ENCODE data around the gene POC1A. TPM values are rescaled to one million over a fixed set of nuclear protein-coding genes. Genes with fewer than 3 reads are reported as not detected.
"Not testable (repeated sequence)": the region's sequence is repeated elsewhere in the genome, so short reads cannot be mapped to it uniquely, and the experiment has no call there.

POC1A gene
- total RNA-seq, 2 experiments from 2014 or later = 23.4 to 26.1 TPM

- Mint-ChIP-seq H3K36me3 (ENCODE audit: low read depth) (peaks cover 34% of the 10 kb centered on the region), H3K4me3 (no peak overlapping the region), H3K27ac (peak overlapping the region; percentile 95), H3K9me3 (ENCODE audit: low read depth) (no peaks in the 10 kb centered on the region), H3K27me3 (no peaks in the 10 kb centered on the region), H3K4me1 (peaks cover 52% of the 10 kb centered on the region)
- DNase-seq = no peak
- no peak for ATAC-seq
- POLR2A ChIA-PET = interaction anchor here (0.6 to 0.9 kb wide), 2 partner anchors 78 to 1441 kb away, joined by 3 to 4 read pairs; partner anchors contain the start of gene ABHD14B
- CTCF ChIA-PET = interaction anchor here (0.5 to 1.1 kb wide), 5 partner anchors 19 to 206 kb away, joined by 3 to 4 read pairs (median 3); no protein-coding TSS in a partner anchor
- intact Hi-C loops (cut with DNase I, micrococcal nuclease) = loop anchor here in 1 of 2 experiments (5.0 kb wide), 1 partner anchor 91 kb away; no protein-coding TSS in a partner anchor
Measured at GRCh38 chr3:52051444-52051843, 102.8 kb downstream of the POC1A start.

DNA sequence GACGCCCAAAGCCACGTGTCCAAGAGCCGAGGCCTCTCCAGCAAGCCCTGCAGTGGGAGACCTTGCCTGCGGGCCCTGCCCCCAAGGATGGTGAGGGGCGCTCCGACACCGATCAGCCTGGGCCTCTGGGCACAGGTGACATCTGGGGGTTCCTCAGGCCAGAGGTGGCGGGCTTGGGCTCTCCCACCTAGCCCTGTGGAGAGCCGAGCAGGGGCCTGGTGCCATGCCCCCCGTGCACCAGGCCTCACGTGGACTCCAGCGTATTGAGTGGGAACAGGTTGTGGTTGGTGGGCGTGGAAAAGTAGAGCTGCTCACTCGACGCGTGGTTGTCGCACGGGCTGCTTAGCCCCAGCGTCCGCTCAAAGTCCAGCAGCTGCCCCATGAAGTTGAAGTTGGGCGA, 103.7 kb downstream of the POC1A start:
- DNase-seq (no peak), ATAC-seq (no peak)
- intact Hi-C loops (cut with DNase I, micrococcal nuclease) = loop anchor here in 1 of 2 experiments (5.0 kb wide), 1 partner anchor 92 kb away; no protein-coding TSS in a partner anchor
- ChIA-PET CTCF (no interaction called here), POLR2A (no interaction called here)
- H3K27ac Mint-ChIP-seq = no peak overlapping the region
- H3K9me3 Mint-ChIP-seq (ENCODE audit: low read depth) = no peaks in the 10 kb centered on the region
- H3K36me3 Mint-ChIP-seq (ENCODE audit: low read depth) = peaks cover 34% of the 10 kb centered on the region
- peaks cover 52% of the 10 kb centered on the region for H3K4me1 Mint-ChIP-seq
- no peaks in the 10 kb centered on the region for H3K27me3 Mint-ChIP-seq
- no peak overlapping the region for H3K4me3 Mint-ChIP-seq

DNA sequence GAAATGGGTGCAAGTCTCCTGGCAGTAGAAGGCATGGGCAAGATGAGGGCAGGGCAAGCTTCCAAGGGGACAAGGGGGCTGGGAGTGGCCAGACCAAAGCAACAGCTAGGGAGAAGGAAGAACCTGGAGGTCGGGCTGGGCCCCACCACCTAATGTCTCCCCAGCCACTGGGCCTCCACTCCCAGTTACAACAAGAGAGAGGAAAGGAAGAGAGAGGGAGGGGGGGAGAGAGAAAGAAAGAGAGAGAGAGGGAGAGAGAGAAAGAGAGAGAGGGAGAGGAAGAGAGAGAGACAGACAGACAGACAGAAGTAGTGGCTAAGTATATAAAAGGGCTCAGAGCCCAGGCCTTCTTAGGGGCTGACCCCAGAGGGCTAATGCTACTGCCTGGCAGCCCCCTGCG, 104.7 kb downstream of the POC1A start:
- DNase-seq (no peak), ATAC-seq (no peak)
- H3K4me1 Mint-ChIP-seq = peaks cover 50% of the 10 kb centered on the region
- H3K4me3 Mint-ChIP-seq = no peak overlapping the region
- H3K36me3 Mint-ChIP-seq (ENCODE audit: low read depth) = peaks cover 34% of the 10 kb centered on the region
- H3K27ac Mint-ChIP-seq = peak overlapping the region; percentile 56
- H3K9me3 Mint-ChIP-seq (ENCODE audit: low read depth) = no peaks in the 10 kb centered on the region
- POLR2A ChIA-PET = no interaction called here
- no peaks in the 10 kb centered on the region for H3K27me3 Mint-ChIP-seq
- CTCF ChIA-PET = no interaction called here
- intact Hi-C loops (cut with DNase I, micrococcal nuclease) = no loop called here

- no peak for DNase-seq
- Mint-ChIP-seq H3K27ac (no peak overlapping the region), H3K4me1 (peaks cover 29% of the 10 kb centered on the region), H3K27me3 (no peaks in the 10 kb centered on the region), H3K9me3 (ENCODE audit: low read depth) (no peaks in the 10 kb centered on the region), H3K36me3 (ENCODE audit: low read depth) (peaks cover 21% of the 10 kb centered on the region), H3K4me3 (no peak overlapping the region)
- CTCF ChIA-PET = interaction anchor here (0.8 kb wide), 1 partner anchor 352 kb away, joined by 3 read pairs; no protein-coding TSS in a partner anchor
- POLR2A ChIA-PET = no interaction called here
- intact Hi-C loops (cut with DNase I, micrococcal nuclease) = no loop called here
- no peak for ATAC-seq
Measured at GRCh38 chr3:52047295-52047960, 106.8 kb downstream of the POC1A start.

DNA sequence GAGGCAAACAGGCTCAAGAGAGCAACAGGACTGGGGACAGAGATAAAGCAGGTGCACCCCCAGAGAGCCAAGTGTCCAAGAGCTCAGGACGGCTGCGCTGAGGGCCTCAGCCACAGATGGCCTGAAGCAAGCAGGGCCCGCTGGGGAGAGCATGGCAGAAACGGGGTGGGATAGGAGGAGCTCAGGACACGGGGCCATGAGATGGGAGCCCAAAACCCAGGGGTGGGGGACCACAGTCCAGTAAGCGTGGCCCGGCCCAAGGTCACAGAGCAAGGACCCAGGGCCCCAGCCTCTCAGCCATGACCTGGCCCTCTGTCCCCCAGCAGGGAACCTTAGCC, 107.4 kb downstream of the POC1A start:
- POLR2A ChIA-PET = no interaction called here
- H3K4me1 Mint-ChIP-seq = peaks cover 24% of the 10 kb centered on the region
- CTCF ChIA-PET = no interaction called here
- ATAC-seq (no peak), DNase-seq (no peak)
- H3K4me3 Mint-ChIP-seq = no peak overlapping the region
- H3K27me3 Mint-ChIP-seq = no peaks in the 10 kb centered on the region
- no peaks in the 10 kb centered on the region for H3K9me3 Mint-ChIP-seq (ENCODE audit: low read depth)
- H3K36me3 Mint-ChIP-seq (ENCODE audit: low read depth) = peaks cover 19% of the 10 kb centered on the region
- intact Hi-C loops (cut with DNase I, micrococcal nuclease) = no loop called here
- no peak overlapping the region for H3K27ac Mint-ChIP-seq

- no peak for DNase-seq
- Mint-ChIP-seq H3K4me1 (peaks cover 20% of the 10 kb centered on the region), H3K27ac (no peak overlapping the region), H3K27me3 (no peaks in the 10 kb centered on the region), H3K36me3 (ENCODE audit: low read depth) (peaks cover 16% of the 10 kb centered on the region), H3K4me3 (no peak overlapping the region), H3K9me3 (ENCODE audit: low read depth) (no peaks in the 10 kb centered on the region)
- ChIA-PET CTCF (interaction anchor here (1.4 kb wide), 1 partner anchor 13 kb away, joined by 4 read pairs; no protein-coding TSS in a partner anchor), POLR2A (no interaction called here)
- intact Hi-C loops (cut with DNase I, micrococcal nuclease) = no loop called here
- ATAC-seq = no peak
Measured at GRCh38 chr3:52046186-52046901, 107.9 kb downstream of the POC1A start.

DNA sequence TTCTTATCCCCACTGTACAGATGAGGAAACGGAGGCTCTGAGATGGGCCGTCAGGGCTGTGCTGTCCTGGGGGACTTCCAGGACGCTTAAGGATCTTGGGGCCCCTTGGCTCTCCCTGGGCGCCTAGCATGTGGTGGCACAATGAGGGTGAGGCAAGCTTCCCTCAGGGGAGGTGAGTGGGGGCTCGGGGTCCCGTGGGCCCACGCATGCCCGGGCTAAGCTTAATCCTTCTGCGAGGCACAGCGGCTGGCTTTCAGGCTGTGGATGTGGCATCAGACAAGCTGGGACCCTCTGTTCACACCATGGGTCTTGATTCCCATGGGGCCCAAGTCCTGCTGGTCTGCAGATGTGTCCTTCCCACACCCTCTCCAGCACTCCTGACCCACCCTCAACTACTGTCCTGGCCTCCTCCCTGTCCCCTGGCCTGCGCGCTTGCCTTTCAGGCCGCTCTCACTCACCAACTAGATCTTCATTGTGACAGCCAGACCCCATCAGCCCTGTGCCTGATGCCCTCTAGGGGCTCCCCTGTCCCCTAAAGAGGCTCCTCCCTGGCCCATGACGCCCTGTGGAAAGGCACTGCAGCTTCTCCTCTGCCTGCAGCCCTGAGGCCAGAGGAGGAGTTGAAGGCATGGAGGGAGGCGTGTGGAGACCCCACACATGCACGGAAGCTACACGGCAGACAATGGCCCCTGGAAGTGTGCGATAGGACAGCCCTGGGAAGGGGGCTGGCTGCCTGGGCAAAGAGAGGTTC, 109.2 kb downstream of the POC1A start:
- POLR2A ChIA-PET = no interaction called here
- intact Hi-C loops (cut with DNase I, micrococcal nuclease) = no loop called here
- no peak overlapping the region for H3K4me3 Mint-ChIP-seq
- DNase-seq (no peak), ATAC-seq (no peak)
- H3K9me3 Mint-ChIP-seq (ENCODE audit: low read depth) = no peaks in the 10 kb centered on the region
- no peaks in the 10 kb centered on the region for H3K27me3 Mint-ChIP-seq
- peaks cover 10% of the 10 kb centered on the region for H3K36me3 Mint-ChIP-seq (ENCODE audit: low read depth)
- H3K4me1 Mint-ChIP-seq = peaks cover 11% of the 10 kb centered on the region
- no peak overlapping the region for H3K27ac Mint-ChIP-seq
- CTCF ChIA-PET = interaction anchor here (1.0 to 1.7 kb wide), 3 partner anchors 8 to 78 kb away, joined by 3 to 4 read pairs (median 4); no protein-coding TSS in a partner anchor

DNA sequence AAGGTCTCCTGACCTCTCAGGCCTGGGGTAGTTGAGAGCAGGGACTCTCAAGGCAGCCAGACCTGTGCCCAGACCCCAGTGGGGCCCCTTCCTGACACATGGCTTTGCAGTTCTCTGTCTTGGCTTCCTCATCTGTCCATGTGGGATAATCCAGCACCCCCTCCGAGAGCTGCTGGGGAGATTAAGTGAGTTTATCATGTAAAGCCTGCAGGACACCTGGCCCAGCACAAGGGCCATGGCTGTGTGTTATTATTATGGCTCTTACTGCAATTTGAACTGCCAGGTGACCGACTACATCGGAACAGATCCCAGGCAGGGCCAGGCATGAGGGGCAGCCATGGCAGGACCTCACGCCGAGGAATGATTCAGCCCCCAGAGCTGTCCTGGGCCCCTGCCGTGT, 110.5 kb downstream of the POC1A start:
- CTCF ChIA-PET = interaction anchor here (1.7 kb wide), 1 partner anchor 9 kb away, joined by 4 read pairs; no protein-coding TSS in a partner anchor
- H3K36me3 Mint-ChIP-seq (ENCODE audit: low read depth) = no peaks in the 10 kb centered on the region

DNA sequence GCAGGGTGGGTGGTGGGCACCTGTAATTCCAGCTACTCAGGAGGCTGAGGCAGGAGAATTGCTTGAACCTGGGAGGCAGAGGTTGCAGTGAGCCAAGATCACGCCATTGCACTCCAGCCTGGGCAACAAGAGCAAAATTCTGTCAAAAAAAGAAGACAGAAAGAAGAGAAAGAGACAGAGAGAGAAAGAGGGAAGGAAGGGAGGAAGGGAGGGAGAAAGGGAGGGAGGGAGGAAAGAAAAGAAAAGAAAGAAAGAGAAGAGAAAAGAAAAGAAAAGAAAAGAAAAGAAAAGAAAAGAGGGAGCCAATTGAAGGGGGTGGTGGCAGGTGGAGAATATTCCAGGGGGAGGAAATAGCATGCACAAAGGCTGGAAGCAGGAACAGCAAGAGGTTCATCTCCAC, 111.2 kb downstream of the POC1A start:
- POLR2A ChIA-PET; DNase-seq; H3K27ac Mint-ChIP-seq; H3K4me1 Mint-ChIP-seq; H3K36me3 Mint-ChIP-seq (ENCODE audit: low read depth); intact Hi-C loops (cut with DNase I, micrococcal nuclease); H3K27me3 Mint-ChIP-seq; ATAC-seq; H3K9me3 Mint-ChIP-seq (ENCODE audit: low read depth); H3K4me3 Mint-ChIP-seq: not testable (repeated sequence)
- CTCF ChIA-PET = interaction anchor here (0.6 to 0.8 kb wide), 2 partner anchors 66 to 106 kb away, joined by 3 to 4 read pairs; no protein-coding TSS in a partner anchor

More for the DNA sequence above, 110.5 kb downstream of the POC1A start:
- H3K27me3 Mint-ChIP-seq = no peaks in the 10 kb centered on the region
- intact Hi-C loops (cut with DNase I, micrococcal nuclease) = no loop called here
- no peak overlapping the region for H3K27ac Mint-ChIP-seq
- peaks cover 3% of the 10 kb centered on the region for H3K4me1 Mint-ChIP-seq
- ATAC-seq = no peak
- DNase-seq = no peak
- H3K4me3 Mint-ChIP-seq = no peak overlapping the region
- no peaks in the 10 kb centered on the region for H3K9me3 Mint-ChIP-seq (ENCODE audit: low read depth)
- POLR2A ChIA-PET = no interaction called here

DNA sequence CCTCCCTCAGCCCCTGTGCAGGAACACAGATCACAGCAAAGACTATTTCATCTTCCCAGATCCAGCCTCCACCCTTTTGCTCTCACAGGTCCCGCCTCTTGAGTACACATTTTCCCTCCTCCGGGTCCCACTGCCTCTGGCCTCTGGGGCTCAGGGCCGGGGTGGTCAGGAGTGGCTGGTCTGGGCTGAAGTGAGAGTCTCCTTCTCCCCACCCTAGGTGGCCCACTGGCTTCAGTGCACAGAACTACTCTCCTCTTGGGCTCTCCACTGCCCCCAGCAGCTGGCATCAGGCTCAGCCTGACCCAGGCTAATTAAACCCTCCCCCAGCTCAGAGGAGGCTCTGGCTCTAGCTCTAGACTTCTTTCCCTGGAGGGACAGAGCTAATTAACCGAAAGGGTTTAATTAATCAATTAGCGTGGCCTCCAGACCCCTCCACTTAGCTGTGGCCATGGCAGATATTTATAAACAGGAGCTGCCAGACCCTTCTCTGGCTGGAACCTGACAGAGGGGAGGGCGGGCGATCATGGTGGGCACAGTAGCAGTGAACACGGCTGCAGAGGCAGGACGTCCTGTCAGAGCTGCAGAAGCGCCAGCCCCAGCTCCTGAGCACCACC, 113.0 kb downstream of the POC1A start:
- Mint-ChIP-seq H3K27me3 (no peaks in the 10 kb centered on the region), H3K4me3 (no peak overlapping the region), H3K36me3 (ENCODE audit: low read depth) (no peaks in the 10 kb centered on the region), H3K4me1 (no peaks in the 10 kb centered on the region), H3K9me3 (ENCODE audit: low read depth) (no peaks in the 10 kb centered on the region), H3K27ac (no peak overlapping the region)
- ATAC-seq = no peak
- DNase-seq = no peak
- intact Hi-C loops (cut with DNase I, micrococcal nuclease) = no loop called here
- ChIA-PET POLR2A (no interaction called here), CTCF (interaction anchor here (0.6 to 1.4 kb wide), 5 partner anchors 12 to 371 kb away, joined by 3 to 8 read pairs (median 3); no protein-coding TSS in a partner anchor)

DNA sequence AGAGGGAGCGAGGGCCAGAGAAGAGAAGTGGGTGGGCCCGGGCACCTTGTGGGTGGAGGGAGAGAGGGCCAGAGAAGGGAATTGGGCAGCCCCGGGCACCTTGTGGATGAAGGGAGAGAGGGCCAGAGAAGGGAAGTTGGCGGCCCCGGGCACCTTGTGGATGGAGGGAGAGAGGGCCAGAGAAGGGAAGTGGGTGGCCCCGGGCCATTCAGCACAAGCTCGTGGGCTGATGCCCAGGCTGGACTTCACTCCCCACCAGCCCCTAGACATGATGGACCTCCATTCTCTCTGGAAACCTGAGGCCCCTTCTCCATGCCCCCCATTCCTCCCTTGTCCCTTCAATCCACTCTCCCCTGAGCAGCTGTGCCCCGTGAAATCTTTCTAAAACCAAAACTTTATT, 113.6 kb downstream of the POC1A start:
- no peak overlapping the region for H3K27ac Mint-ChIP-seq
- no peaks in the 10 kb centered on the region for H3K36me3 Mint-ChIP-seq (ENCODE audit: low read depth)
- ChIA-PET POLR2A (no interaction called here), CTCF (interaction anchor here (0.6 to 1.4 kb wide), 3 partner anchors 13 to 301 kb away, joined by 3 to 8 read pairs (median 4); no protein-coding TSS in a partner anchor)
- ATAC-seq (no peak), DNase-seq (no peak)
- no peaks in the 10 kb centered on the region for H3K4me1 Mint-ChIP-seq
- no peaks in the 10 kb centered on the region for H3K9me3 Mint-ChIP-seq (ENCODE audit: low read depth)
- no peak overlapping the region for H3K4me3 Mint-ChIP-seq
- H3K27me3 Mint-ChIP-seq = no peaks in the 10 kb centered on the region
- intact Hi-C loops (cut with DNase I, micrococcal nuclease) = no loop called here
